ENCODE data around the gene LGR4. TPM values are rescaled to one million over a fixed set of nuclear protein-coding genes. Genes with fewer than 3 reads are reported as not detected.

LGR4 gene
- total RNA-seq, 4 donors from 2014 or later, result 5.5 to 37.6 (median 11.8) TPM

GRCh38 chr11:27367881-27368280 is 104.7 kb downstream of the LGR4 start:
- Histone ChIP-seq H3K4me1 (peaks cover 3 to 6% of the 10 kb centered on the region in 2 donors), H3K27me3 (no peaks in the 10 kb centered on the region), H3K27ac (no peak overlapping the region), H3K9me3 (no peaks in the 10 kb centered on the region), H3K4me3 (no peak overlapping the region), H3K36me3 (no peaks in the 10 kb centered on the region)
- ATAC-seq (no peak), DNase-seq (no peak)
- in situ Hi-C loops (cut with MboI; ENCODE audit: low sequenced_read_pairs in 4 of 4) (loop anchor here in 2 of 4 donors (10.0 to 25.0 kb wide), 2 partner anchors 119 to 127 kb away; no protein-coding TSS in a partner anchor), intact Hi-C loops (cut with DNase I; ENCODE audit: low total_unique reads) (no loop called here)
- TF ChIP-seq POLR2A (IDR thresholded peaks at IDR 0.05) (no peak), CTCF (IDR thresholded peaks at IDR 0.05 in 4 of 5, conservative IDR thresholded peaks at IDR 0.05 in 1 of 5) (no peak)

- Histone ChIP-seq H3K4me3 (peak overlapping the region; percentile 60 to 73 (median 66)), H3K9me3 (no peaks in the 10 kb centered on the region), H3K36me3 (no peaks in the 10 kb centered on the region), H3K27ac (peak overlapping the region in 3 of 4 donors; percentile 26 to 45 (median 40)), H3K4me1 (peaks cover 8 to 13% of the 10 kb centered on the region in 2 donors), H3K27me3 (no peaks in the 10 kb centered on the region)
- no peak for TF ChIP-seq CTCF (IDR thresholded peaks at IDR 0.05 in 4 of 5, conservative IDR thresholded peaks at IDR 0.05 in 1 of 5)
- no peak for TF ChIP-seq POLR2A (IDR thresholded peaks at IDR 0.05)
- intact Hi-C loops (cut with DNase I; ENCODE audit: low total_unique reads), result loop anchor here (5.0 kb wide), 1 partner anchor 109 kb away; the partner anchor contains the start of gene LGR4
- in situ Hi-C loops (cut with MboI; ENCODE audit: low sequenced_read_pairs in 4 of 4), result loop anchor here in 2 of 4 donors (10.0 to 25.0 kb wide), 2 partner anchors 124 to 131 kb away; no protein-coding TSS in a partner anchor
- DNase-seq (no peak), ATAC-seq (no peak)
Measured at GRCh38 chr11:27363576-27364117, 108.9 kb downstream of the LGR4 start.

GRCh38 chr11:27362749-27363575 is 109.6 kb downstream of the LGR4 start, which contains the start of gene CCDC34:
CCDC34 (minus strand) TSS chr11:27363215; CDS start chr11:27363194, 21 bp downstream.
- ATAC-seq, result peak; percentile 89 to 92
- DNase-seq, result peak; percentile 70 to 78
- H3K9me3 ChIP-seq, result no peaks in the 10 kb centered on the region
- H3K27me3 ChIP-seq, result no peaks in the 10 kb centered on the region
- in situ Hi-C loops (cut with MboI; ENCODE audit: low sequenced_read_pairs in 4 of 4) (loop anchor here in 2 of 4 donors (10.0 to 25.0 kb wide), 2 partner anchors 124 to 132 kb away; no protein-coding TSS in a partner anchor), intact Hi-C loops (cut with DNase I; ENCODE audit: low total_unique reads) (loop anchor here (5.0 kb wide), 1 partner anchor 109 kb away; the partner anchor contains the start of gene LGR4)
- peak within 1 kb of the TSS; percentile 60 to 73 (median 66) for H3K4me3 ChIP-seq
- peaks cover 8 to 13% of the 10 kb centered on the region in 2 donors for H3K4me1 ChIP-seq
- no peaks in the 10 kb centered on the region for H3K36me3 ChIP-seq
- no peak for TF ChIP-seq POLR2A (IDR thresholded peaks at IDR 0.05)
- TF ChIP-seq CTCF (IDR thresholded peaks at IDR 0.05 in 4 of 5, conservative IDR thresholded peaks at IDR 0.05 in 1 of 5), result no peak
- H3K27ac ChIP-seq, result peak within 1 kb of the TSS in 3 of 4 donors; percentile 40 to 56 (median 45)

GRCh38 chr11:27361649-27362431 is 110.8 kb downstream of the LGR4 start:
- TF ChIP-seq POLR2A (IDR thresholded peaks at IDR 0.05) (no peak), CTCF (IDR thresholded peaks at IDR 0.05 in 4 of 5, conservative IDR thresholded peaks at IDR 0.05 in 1 of 5) (no peak)
- peak overlapping the region in 1 of 4 donors; percentile 73 for H3K4me3 ChIP-seq
- H3K36me3 ChIP-seq, result no peaks in the 10 kb centered on the region
- no peak overlapping the region for H3K27ac ChIP-seq
- in situ Hi-C loops (cut with MboI; ENCODE audit: low sequenced_read_pairs in 4 of 4) (loop anchor here in 2 of 4 donors (10.0 to 25.0 kb wide), 2 partner anchors 125 to 133 kb away; no protein-coding TSS in a partner anchor), intact Hi-C loops (cut with DNase I; ENCODE audit: low total_unique reads) (loop anchor here (5.0 kb wide), 1 partner anchor 110 kb away; the partner anchor contains the start of gene LGR4)
- peaks cover 8 to 13% of the 10 kb centered on the region in 2 donors for H3K4me1 ChIP-seq
- ATAC-seq (no peak), DNase-seq (no peak)
- H3K27me3 ChIP-seq, result no peaks in the 10 kb centered on the region
- H3K9me3 ChIP-seq, result no peaks in the 10 kb centered on the region
